Measurements from ENCODE around the gene GNAO1.

GRCh38 chr16:56357765-56358322 is 166.6 kb downstream of the GNAO1 start:
- TF ChIP-seq, protein P1, sequence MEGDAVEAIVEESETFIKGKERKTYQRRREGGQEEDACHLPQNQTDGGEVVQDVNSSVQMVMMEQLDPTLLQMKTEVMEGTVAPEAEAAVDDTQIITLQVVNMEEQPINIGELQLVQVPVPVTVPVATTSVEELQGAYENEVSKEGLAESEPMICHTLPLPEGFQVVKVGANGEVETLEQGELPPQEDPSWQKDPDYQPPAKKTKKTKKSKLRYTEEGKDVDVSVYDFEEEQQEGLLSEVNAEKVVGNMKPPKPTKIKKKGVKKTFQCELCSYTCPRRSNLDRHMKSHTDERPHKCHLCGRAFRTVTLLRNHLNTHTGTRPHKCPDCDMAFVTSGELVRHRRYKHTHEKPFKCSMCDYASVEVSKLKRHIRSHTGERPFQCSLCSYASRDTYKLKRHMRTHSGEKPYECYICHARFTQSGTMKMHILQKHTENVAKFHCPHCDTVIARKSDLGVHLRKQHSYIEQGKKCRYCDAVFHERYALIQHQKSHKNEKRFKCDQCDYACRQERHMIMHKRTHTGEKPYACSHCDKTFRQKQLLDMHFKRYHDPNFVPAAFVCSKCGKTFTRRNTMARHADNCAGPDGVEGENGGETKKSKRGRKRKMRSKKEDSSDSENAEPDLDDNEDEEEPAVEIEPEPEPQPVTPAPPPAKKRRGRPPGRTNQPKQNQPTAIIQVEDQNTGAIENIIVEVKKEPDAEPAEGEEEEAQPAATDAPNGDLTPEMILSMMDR (IDR thresholded peaks at IDR 0.05) = no peak
- no peak for TF ChIP-seq EP300 (IDR thresholded peaks at IDR 0.05)
